NOMO-1 treated with DMSO at 0.1 percent for 48 hours (cell line): ENCODE results near the gene CCNE1.

ENCODE experiments used
- DNase-seq: peaks from one replicate; lab custom pipeline; 2025; ENCODE audit not compliant: unreplicated experiment; lab: John Stamatoyannopoulos, UW

The CCNE1 gene

DNA sequence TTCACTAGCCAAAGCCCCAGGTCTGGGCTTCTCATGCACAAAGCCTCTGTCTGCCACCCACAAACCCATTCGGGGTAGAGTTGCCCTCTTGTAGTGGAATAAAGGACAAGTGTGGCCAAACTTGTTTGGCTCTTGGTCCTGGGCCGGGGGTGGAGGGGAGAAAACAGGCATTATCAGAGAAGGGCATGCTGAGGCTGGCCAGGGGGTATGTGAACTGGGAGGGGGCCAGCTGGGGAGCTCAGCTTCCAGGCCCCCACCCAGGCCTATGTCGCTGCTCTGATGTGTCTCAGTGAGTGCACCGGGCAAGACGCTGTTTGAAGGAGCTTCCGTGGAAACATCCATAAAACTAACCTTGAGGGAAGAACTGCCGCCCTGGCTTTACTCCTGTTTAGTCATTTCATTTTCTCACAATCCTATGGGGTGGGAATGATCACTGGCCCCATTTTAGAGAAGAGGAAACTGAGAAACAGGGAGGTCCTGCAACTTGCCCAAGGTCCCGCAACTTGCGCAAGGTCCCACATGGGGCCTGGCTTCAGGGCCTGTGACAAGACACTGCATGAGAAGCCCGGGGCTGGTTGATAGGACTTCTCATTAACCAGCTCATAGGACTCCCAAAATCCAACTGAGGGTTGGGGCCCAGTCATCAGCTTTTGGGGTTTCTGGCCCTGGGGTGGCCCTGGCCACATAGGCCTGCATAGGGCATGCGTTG, 30.8 kb downstream of the CCNE1 start:
- DNase-seq: peak; percentile 26

DNA sequence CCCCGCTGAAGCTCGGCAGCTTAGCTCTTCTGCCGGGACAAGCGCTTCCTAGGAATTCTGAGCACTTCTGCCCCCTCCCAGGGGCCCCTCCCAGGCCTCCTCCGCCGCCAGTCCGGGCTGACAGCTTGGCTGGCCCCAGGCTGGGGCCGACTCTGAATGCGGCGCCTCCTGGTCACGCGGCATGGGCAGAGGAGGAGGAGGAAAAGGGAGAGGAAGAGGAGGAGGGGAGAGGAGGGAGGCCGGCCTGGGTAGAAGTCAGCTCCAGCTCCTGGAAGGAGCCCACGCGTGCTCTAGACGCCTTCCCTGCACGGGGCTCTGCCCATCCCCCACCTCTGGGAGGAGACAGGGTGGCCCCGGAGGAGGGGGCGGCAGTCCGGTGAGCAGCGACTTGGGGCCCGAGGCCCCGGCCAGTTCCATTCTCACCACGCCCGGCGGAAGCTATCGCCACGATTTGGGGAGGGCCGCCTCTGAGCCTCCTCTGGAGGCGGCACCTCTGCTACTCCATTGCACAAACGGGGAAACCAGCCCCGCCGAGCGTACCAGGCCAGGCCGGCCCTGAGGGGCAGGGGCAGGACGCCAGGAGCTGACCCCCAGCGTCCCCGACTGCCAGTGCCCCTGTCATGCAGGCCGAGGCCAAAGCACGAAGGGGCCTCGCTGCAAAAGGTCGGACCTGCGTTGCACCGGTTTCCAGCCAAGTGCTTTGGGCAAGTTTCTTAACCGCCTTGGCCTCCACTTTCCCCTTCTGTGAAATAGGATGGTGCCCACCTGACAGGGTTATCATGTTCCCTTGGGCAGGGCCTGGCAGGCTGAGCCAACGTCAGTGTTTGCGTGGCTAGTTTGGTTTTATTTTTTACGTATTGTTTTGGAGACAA, 31.6 kb downstream of the CCNE1 start:
- DNase-seq: peak; percentile 61

DNA sequence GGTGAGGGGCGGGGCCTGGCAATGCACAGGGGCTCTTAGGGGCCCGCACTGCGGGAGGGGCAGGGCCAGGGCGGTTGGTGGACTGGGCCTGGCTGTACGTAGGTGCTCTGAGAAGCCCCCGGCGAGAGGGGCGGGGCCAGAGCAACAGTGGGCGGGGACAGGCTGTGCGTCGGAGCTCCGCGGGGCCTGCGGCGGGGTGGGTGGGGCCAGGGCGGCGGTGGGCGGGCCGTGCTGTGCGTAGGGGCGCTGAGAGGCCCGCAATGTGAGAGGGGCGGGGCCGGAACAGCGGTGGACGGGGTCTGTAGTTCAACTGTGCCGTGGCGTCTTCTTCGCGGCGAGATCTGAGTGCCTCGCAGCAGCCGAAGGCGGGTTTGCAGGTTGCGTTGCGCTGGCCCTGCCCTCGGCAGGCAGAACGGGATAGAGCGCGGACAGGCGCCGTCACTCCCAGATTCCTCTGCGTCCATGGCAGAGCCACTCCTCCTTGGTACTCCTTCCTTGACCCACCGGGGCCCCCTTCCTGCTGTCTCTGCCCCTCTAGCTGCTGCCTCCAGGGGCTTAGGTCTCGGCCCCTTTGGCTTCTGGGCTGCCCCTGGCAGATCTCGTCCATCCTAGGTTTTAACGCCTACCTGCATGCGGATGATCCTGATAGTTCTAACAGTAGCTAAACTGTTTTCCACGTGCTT, 33.2 kb downstream of the CCNE1 start:
- peak; percentile 87 for DNase-seq

DNA sequence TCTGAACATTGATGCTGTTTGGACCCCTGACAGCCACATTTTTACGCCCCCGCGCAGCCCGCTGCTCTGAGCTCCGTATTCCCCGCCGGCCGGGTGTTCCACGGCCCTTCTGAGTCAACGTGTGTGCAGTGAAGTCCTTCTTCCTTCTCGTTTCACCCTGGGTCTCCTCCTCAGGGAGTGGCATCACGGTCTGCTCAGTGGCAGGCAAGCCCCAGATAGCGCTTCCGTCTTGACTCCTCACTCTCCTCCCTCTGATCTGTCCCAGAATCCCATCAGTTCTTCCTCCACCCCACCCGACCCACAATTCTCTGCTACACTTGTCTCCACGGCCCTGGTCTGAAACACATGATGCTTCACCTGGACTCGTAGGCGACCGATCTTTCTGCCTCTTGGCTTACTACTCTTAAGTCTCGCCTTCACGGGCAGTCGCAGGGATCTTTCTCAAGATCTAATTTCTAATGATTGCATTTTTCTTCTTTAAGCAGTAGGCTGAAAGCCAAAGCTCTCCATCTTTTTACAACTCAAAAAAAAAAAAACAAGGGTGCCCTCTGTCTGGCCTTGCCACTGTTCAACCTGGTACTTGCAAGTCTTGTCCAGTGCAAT, 33.9 kb downstream of the CCNE1 start:
- peak; percentile 46 for DNase-seq

DNA sequence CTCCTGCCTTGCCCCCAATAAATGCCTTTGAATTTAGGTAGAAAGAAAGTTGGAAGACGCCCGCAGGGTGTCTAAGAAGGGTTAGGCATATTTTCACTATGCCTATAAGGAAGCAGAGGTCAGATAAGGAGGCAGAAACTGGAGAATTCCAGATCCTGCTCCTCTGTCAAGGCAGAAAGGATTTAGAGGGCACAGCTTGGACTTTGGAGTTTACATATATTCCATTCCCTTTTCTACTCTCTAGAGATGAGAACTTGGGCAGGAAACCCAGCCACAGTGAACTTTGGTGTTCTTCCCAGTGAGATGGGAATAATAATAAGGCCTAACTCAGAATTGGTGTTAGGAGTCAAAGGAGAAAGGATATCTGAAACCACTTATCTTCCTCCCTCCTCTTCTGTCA, 37.4 kb downstream of the CCNE1 start:
- no peak for DNase-seq

DNA sequence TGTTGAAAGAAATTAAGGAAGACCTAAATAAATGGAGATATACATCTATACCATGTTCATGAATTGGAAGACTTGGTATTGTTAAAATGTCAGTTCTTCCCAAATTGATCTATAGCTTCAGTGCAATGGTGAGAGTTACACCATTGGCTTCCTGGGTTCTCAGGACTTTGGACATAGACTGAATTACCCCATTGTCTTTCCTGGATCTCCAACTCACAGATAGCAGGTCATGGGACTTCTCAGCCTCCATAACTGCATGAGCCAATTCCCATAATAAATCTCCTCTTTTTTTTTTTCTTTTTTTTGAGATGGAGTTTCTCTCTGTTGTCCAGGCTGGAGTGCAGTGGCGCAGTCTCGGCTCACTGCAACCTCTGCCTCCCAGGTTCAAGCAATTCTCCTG, 38.7 kb downstream of the CCNE1 start:
- no peak for DNase-seq

DNA sequence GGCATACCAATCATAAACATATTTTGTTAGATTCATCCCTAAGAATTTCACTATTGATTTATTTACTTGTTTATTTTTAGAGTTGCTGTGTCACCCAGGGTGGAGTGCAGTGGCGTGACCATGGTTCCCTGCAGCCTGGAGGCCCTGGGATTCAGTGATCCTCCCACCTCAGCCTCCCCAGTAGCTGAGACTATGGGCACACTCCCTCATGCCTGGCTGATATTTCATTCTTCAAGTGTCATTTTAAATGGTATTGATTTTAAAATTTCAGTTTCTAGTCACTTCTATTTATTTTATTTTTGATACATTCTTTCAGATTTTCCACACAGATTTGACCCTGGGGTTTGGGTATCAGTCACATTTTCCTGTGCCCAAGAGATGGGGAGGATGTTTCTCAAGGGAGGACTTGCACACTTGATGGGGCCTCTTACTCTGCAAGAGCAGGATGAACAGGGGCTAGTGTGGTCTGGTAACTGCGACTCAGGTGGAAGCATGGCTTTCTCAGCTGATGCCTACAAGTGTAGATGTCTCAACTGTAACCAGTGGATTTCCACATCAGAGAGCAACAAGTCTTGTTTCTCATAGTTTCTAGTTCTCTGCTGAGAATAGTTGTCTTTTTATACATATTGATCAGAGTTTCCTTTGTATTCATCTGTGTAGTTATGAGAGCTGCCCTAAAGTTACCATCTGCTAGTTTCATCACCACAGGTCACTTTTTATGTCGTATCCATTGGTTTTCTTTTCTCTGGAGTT, 40.2 kb downstream of the CCNE1 start:
- no peak for DNase-seq

DNA sequence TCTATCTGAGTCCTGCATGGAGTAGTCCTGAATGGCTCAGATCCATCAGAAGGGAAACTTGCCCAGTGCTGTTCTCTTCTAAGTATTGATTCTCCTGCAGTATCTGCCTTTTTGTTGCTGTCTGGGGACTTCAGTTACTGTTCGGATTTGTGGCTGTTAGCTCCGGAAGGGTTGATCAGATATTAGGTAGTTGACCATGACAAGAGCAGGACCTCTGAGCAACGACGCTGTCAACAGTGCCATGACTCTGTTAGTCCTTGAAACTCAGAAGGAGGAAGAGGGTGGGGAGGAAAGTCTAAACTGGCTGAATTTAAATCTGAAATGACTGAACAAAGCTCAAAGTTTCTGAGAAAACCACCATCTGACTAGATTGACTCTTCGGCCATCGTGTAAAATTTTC, 42.2 kb downstream of the CCNE1 start:
- no peak for DNase-seq

DNA sequence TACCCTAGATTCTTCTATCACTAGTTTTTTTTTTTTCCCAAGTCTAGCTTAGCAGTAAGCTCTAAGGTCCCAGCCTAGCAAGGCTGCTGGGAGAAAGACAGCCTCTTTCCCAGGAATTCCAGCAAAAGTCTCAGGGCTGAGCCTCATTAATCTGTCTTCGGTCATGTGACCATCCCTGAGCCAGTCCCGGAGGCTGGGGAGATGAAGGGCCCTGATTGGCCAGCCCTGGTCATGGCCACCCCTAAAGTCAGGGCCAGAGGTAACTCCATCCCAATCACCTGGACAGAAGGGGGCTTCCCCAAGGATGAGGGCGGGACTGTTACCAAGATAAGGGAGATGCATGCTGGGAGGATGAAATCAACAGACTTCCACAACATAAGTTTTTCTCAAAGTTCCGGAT, 43.3 kb downstream of the CCNE1 start:
- no peak for DNase-seq

DNA sequence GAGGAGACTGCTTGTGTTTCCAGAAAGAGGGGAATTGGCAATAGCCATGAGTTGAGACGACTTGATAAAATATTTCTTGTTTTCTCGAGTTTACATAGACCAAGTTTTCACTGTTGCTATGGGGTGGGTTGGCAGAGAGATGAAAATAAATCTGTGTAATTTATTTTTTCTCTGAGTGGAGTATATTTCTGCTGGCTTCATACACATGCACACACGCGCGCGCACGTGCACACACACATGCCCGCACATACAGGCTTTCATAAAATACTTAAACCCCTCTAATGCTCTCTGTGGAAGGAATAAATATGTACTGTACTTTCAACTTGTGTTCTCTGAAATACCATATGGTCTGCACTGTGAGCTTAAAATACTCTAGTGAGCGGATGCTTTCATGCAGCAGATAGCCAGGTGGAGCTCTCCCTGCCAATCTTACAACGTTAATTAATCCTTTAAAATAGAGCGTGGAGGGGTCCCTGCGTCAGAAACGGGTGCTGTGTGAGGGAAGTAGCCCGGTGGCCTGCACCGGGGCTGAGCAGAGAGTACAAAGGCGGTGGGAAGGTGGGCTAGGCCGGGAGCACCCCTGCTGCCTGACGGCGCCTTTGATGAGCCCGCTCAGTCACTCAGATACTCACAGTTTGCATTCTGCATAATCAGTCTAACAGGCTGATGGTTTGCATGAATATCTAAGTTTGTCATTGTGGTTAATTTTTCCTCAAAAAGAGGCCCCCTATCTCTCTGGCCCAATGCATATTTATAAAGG, 44.1 kb downstream of the CCNE1 start:
- no peak for DNase-seq

DNA sequence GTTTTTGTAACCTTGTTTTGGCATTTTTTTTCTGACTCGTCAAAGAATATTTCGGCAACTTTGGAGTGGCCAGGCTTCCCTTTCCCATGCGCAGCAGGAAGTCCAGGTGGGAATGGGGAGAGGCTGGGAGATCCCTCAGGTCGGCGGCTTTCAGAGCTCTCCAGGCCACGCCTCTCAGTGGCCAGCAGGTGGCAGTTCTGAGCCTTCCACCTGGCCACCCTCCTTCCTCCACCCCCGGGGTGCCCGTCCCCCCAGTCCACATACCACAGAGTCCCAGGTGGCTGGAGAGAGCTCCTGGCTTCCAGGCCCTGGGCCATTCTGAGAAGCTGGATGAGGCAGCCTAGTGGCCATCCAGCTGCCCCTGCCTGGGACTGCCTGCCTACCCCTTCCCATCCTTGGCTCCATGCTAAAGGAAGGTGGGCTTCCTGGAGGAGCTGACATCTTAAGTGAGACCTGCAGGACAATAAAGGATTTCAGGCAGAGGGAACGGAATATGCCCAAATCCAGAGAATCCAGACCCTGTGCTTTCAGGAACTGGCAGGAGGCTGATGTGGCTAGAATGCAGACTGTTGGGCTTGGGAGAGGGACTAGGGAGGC, 46.3 kb downstream of the CCNE1 start:
- no peak for DNase-seq

DNA sequence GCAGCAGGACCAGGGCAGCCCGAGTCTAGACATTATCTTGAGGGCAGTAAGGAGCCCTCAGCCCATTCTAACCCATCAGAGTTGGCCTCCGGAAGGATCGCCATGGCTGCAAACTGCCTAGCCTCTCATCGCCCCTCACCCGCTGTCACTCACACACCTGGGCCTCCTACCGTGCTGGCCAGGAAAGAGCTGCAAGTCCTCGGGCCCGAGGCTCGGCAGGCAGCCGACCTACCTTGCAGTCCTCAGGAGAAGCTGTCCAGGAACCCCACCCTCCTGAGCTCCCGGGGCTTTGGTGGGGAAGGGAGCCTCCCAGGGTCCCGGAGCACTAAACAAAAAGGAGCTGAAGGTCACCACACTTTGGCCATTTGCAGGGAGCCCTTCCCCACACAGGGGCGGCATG, 46.8 kb downstream of the CCNE1 start:
- DNase-seq: no peak

DNA sequence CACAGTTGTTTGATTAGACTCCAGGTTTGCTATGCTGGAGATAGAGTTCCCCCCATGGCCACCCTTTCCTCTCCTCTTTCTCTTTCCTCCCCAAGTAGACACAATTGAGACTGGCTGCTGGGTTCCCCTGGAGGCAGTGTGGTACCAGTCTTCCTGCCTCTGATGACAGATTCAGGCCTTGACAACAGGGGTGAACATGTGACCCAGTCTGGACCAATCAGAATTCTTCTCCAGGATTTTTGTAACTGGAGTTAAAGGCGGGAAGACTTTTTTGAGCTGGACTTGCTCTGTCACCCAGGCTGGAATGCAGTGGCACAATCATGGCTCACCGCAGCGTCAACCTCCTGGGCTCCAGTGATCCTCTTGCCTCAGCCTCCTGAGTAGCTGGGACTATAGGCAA, 48.7 kb downstream of the CCNE1 start:
- DNase-seq: no peak

DNA sequence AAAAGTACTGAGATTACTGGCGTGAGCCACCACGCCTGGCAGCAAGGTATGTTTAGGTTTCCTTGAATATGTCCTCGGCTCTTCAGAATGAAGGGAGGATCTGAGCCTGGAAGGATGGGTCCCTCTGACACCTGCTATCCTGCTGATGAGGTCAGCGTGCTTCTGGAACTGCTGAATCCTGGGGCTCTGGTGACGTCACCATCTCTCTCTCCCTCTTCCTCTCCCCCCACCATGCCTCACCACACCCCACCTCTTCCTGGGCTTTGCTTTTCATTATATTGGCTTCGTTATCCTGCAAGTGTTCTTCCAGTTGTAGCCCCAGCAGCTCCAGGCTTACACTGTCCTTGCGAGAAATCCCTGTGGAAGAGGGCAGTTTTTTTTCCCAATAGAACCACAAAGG, 49.8 kb downstream of the CCNE1 start:
- DNase-seq: no peak

DNA sequence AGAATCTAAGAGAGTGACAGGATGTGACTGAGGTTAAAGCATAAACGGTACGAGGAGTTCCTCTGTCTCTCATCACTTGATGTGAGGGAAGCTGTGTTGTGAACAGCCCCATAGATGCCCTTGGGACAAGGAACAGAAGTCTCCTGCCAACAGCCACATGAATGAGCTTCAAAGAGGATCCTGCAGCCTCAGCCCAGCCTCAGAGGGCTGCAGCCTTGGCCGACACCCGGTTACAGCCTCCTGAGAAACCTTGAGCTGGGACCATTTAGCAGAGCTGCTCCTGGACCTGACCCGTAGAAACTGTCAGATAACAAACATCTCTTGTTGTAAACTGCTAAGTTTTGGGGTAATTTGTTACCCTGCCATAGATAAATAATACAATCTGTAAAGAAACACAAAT, 54.2 kb downstream of the CCNE1 start:
- no peak for DNase-seq

DNA sequence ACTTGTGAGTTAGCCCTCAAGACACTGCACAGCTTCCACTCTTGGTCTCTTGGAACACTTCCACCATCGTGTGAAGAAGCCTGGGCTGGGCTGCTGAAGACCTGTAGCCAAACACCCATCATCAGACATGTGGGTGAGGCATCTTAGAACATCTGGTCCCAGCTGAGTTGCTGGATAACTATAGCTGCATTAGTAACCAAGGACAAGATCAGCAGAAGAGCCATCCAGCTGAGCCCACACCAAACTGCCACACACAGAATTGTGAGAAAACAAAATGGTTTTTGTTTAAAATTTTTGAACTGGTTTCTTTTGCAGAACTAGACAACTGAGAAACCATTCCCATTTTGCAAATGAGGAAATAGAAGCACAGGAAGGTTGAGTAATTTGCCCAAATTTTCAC, 56.2 kb downstream of the CCNE1 start:
- DNase-seq: no peak

DNA sequence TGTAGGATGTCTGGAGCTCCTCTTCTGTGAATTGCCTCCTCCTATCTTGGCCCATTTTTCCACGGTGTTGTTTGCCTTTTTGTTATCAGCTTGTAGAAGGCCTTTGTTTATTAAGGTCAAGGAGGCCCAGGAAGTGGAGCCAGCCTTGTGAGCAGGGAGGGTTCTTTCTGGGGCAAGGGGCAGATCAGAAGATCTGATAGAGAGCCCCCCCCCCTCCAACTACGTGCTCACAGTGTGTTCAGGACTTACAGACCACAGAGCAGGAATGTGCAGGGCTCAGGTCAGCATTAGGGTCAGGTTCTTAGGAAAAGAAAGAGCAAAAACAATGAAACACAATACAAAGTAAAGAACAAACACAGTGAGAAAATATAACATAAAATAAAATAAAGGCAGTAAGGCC, 59.4 kb downstream of the CCNE1 start:
- DNase-seq: no peak

DNA sequence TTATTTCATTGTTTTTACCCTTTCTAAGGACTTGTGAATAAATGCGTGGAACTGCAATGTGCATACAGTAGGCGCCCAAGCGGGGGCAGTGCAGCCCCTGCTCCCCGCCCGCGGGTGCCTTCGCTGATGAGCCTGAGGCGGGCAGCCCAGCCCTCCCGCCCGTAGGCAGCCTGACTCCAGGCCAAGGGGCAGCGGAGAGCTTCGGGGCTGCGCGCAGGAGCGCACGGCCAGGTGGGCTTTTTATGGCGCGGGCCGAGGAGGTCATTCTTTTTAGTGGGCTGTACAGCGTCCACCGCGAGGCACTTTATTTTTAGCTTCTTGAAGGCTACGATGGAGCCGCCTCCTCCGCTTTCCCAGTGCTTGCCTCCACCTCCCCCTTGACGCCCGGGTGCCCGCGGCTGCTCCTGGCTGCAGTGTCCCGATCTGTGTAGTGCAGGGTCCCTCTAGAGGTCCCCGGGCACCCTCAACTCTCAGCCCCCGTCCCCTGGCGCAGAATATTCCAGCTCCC, 60.5 kb downstream of the CCNE1 start:
- DNase-seq: no peak

DNA sequence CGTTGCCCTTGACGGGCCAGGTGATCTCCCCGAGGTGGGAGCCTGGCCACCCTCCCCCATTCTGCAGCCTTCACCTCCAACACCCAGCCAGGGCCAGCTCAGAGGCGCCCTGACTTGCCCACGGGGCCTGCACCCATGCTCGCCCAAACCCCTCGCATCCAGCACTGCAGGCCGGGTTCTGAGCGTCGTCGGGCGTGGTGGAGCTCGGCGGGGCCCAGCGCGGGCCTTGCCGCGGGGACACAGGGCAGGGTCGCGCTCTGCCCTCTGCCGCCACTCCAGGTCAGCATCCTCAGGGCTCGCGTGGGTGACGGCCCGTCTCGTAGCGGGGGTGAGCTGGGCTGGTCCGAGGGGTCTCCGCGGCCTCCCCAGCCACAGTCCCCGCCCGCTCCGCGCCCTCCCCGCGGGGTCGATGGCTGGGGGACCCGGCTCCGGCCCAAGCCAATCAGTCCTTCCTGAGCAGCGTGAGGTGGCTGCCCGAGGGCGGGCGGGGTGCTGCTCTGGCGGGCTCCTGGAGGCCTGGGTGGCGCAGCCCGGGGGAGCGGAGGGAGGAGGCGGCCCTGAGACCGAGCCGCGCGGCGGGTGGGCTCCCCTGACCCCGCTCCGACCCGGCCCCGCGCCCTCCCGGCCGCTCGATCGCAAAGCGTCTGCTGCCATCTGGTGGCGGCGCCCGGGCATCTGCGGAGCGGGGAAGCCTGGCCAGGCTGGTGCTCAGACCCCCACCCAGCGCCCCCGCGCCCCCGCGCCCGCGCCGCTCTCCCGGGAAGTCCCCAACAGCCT, 61.4 kb downstream of the CCNE1 start:
- no peak for DNase-seq
